Naive B cell (primary cell): Measurements from ENCODE around the gene FAM161B. TPM values are rescaled to one million over a fixed set of nuclear protein-coding genes. Genes with fewer than 3 reads are reported as not detected.
A peak's percentile ranks its signal among the peaks of the same experiment; 100 is the strongest.
"Not testable (repeated sequence)": the region's sequence is repeated elsewhere in the genome, so short reads cannot be mapped to it uniquely, and the experiment has no call there.

Experiments used
- ATAC-seq, 2 donors: fragments of 150-1000 bp; cut with Tn5 transposase; 2 replicates each; pipeline ENCODE4 v1.10.0; 2021; ENCODE audit warnings: low read depth in 2 of 2, mild to moderate bottlenecking in 2 of 2, moderate library complexity in 2 of 2
- DNase-seq: peaks from one replicate; pipeline ENCODE4 v3.0.0; 2022
- H3K27ac Mint-ChIP-seq, 6 donors: one replicate each; pipeline ENCODE4 v1.8.0; 2020 to 2022; ENCODE audit warnings: mild to moderate bottlenecking in 6 of 6, mixed read lengths in 6 of 6, moderate library complexity in 5 of 6, inconsistent platforms in 2 of 6
- H3K27me3 Mint-ChIP-seq, 3 donors: one replicate each; pipeline ENCODE4 v1.8.0; 2021 to 2022; ENCODE audit warnings: mixed read lengths in 3 of 3, mild to moderate bottlenecking in 1 of 3
- H3K36me3 Mint-ChIP-seq, 2 donors: one replicate each; pipeline ENCODE4 v1.8.0; 2020 to 2022; ENCODE audit warnings: mixed read lengths in 2 of 2, inconsistent platforms in 1 of 2, mild to moderate bottlenecking in 1 of 2
- H3K4me1 Mint-ChIP-seq, 3 donors: one replicate each; pipeline ENCODE4 v1.8.0; 2020 to 2022; ENCODE audit warnings: mixed read lengths in 3 of 3, inconsistent platforms in 1 of 3, mild to moderate bottlenecking in 1 of 3, moderate library complexity in 1 of 3
- H3K4me3 Mint-ChIP-seq, 8 donors: one replicate each; pipeline ENCODE4 v1.8.0; 2020 to 2022; ENCODE audit warnings: mild to moderate bottlenecking in 8 of 8, mixed read lengths in 8 of 8, moderate library complexity in 8 of 8, inconsistent platforms in 2 of 8
- H3K9me3 Mint-ChIP-seq, 7 donors: one replicate each; pipeline ENCODE4 v1.8.0; 2020 to 2022; ENCODE audit warnings: mixed read lengths in 7 of 7, mild to moderate bottlenecking in 5 of 7, inconsistent platforms in 2 of 7, moderate library complexity in 1 of 7
- polyA plus RNA-seq, 6 donors: library from polyadenylated mRNA; unstranded; fragments of 300-500 nt; fragmentation: Illumina TruSeq; gene quantifications; one replicate each; pipeline ENCODE4 v1.2.3, GENCODE V29; 2021; ENCODE audit warnings: low read depth in 6 of 6

The FAM161B gene
- polyA plus RNA-seq, 6 donors from 2014 or later, result 0.79 to 2.7 (median 1.5) TPM

- no peak overlapping the region for H3K4me3 Mint-ChIP-seq
These were observed 25.6 kb downstream of the FAM161B start for GRCh38 chr14:73924337-73924736.

GRCh38 chr14:73919457-73919856 lies 30.4 kb downstream of the FAM161B start:
- DNase-seq, H3K4me1 Mint-ChIP-seq, H3K9me3 Mint-ChIP-seq, ATAC-seq, H3K4me3 Mint-ChIP-seq, H3K27me3 Mint-ChIP-seq, H3K27ac Mint-ChIP-seq: not testable (repeated sequence)
- H3K36me3 Mint-ChIP-seq, result peaks cover 12 to 24% of the 10 kb centered on the region in 2 donors

More at GRCh38 chr14:73924337-73924736, 25.6 kb downstream of the FAM161B start:
- ATAC-seq, result no peak
- peaks cover 20 to 35% of the 10 kb centered on the region in 2 donors for H3K36me3 Mint-ChIP-seq
- no peak for DNase-seq
- peak overlapping the region in 1 of 6 donors; percentile 45 for H3K27ac Mint-ChIP-seq
- H3K27me3 Mint-ChIP-seq, result no peaks in the 10 kb centered on the region
- H3K9me3 Mint-ChIP-seq, result no peaks in the 10 kb centered on the region
- no peaks in the 10 kb centered on the region for H3K4me1 Mint-ChIP-seq

- H3K27me3 Mint-ChIP-seq, result no peaks in the 10 kb centered on the region
- H3K4me1 Mint-ChIP-seq, result peaks cover 0 to under 1% (median 0%) of the 10 kb centered on the region in 3 donors
- H3K4me3 Mint-ChIP-seq, result no peak overlapping the region
- peaks cover 27 to 30% of the 10 kb centered on the region in 2 donors for H3K36me3 Mint-ChIP-seq
- DNase-seq (no peak), ATAC-seq (no peak)
- peak overlapping the region in 2 of 6 donors; percentile 26 to 42 for H3K27ac Mint-ChIP-seq
- peaks cover 0 to 14% (median 7%) of the 10 kb centered on the region in 7 donors for H3K9me3 Mint-ChIP-seq
These were observed 33.6 kb downstream of the FAM161B start for GRCh38 chr14:73916324-73916723.

GRCh38 chr14:73913256-73913655 lies 36.6 kb downstream of the FAM161B start:
- peaks cover 0 to 8% (median 0%) of the 10 kb centered on the region in 3 donors for H3K4me1 Mint-ChIP-seq
- no peaks in the 10 kb centered on the region for H3K27me3 Mint-ChIP-seq
- DNase-seq (no peak), ATAC-seq (no peak)
- peak overlapping the region in 1 of 6 donors; percentile 77 for H3K27ac Mint-ChIP-seq
- peaks cover 0 to 14% (median 8%) of the 10 kb centered on the region in 7 donors for H3K9me3 Mint-ChIP-seq
- H3K36me3 Mint-ChIP-seq, result peaks cover 39 to 57% of the 10 kb centered on the region in 2 donors
- H3K4me3 Mint-ChIP-seq, result no peak overlapping the region

- H3K9me3 Mint-ChIP-seq, result peaks cover 0 to 14% (median 8%) of the 10 kb centered on the region in 7 donors
- H3K4me1 Mint-ChIP-seq, result peaks cover 0 to 8% (median 0%) of the 10 kb centered on the region in 3 donors
- peaks cover 44 to 63% of the 10 kb centered on the region in 2 donors for H3K36me3 Mint-ChIP-seq
- H3K27me3 Mint-ChIP-seq, result no peaks in the 10 kb centered on the region
- DNase-seq, result no peak
- no peak for ATAC-seq
- peak overlapping the region in 3 of 6 donors; percentile 23 to 93 (median 24) for H3K27ac Mint-ChIP-seq
- H3K4me3 Mint-ChIP-seq, result no peak overlapping the region
These were observed 40.2 kb downstream of the FAM161B start for GRCh38 chr14:73909681-73910080.

- no peak for ATAC-seq
- Mint-ChIP-seq H3K9me3 (no peaks in the 10 kb centered on the region), H3K27ac (no peak overlapping the region)
These were observed 46.9 kb downstream of the FAM161B start for GRCh38 chr14:73903028-73903427.

GRCh38 chr14:73896521-73896920 lies 53.4 kb downstream of the FAM161B start:
- Mint-ChIP-seq H3K9me3 (no peaks in the 10 kb centered on the region), H3K36me3 (peaks cover 9 to 29% of the 10 kb centered on the region in 2 donors), H3K27ac (no peak overlapping the region), H3K4me1 (peaks cover 0 to 10% (median 0%) of the 10 kb centered on the region in 3 donors), H3K27me3 (no peaks in the 10 kb centered on the region), H3K4me3 (no peak overlapping the region)
- no peak for ATAC-seq
- no peak for DNase-seq

More at GRCh38 chr14:73903028-73903427, 46.9 kb downstream of the FAM161B start:
- H3K4me1 Mint-ChIP-seq, result no peaks in the 10 kb centered on the region
- DNase-seq, result no peak
- no peaks in the 10 kb centered on the region for H3K27me3 Mint-ChIP-seq
- H3K4me3 Mint-ChIP-seq, result no peak overlapping the region
- peaks cover 3 to 5% of the 10 kb centered on the region in 2 donors for H3K36me3 Mint-ChIP-seq

- no peaks in the 10 kb centered on the region for H3K9me3 Mint-ChIP-seq
- no peak for DNase-seq
- no peak overlapping the region for H3K27ac Mint-ChIP-seq
- H3K27me3 Mint-ChIP-seq, result no peaks in the 10 kb centered on the region
- peaks cover 0 to 10% (median 0%) of the 10 kb centered on the region in 3 donors for H3K4me1 Mint-ChIP-seq
- H3K36me3 Mint-ChIP-seq, result peaks cover 9 to 29% of the 10 kb centered on the region in 2 donors
- no peak for ATAC-seq
- no peak overlapping the region for H3K4me3 Mint-ChIP-seq
These were observed 54.0 kb downstream of the FAM161B start for GRCh38 chr14:73895939-73896338.

GRCh38 chr14:73894180-73894687 lies 55.7 kb downstream of the FAM161B start:
- not testable (repeated sequence) for H3K27me3 Mint-ChIP-seq, H3K9me3 Mint-ChIP-seq, H3K4me3 Mint-ChIP-seq, DNase-seq, ATAC-seq
- peaks cover 6 to 14% (median 8%) of the 10 kb centered on the region in 3 donors for H3K4me1 Mint-ChIP-seq
- H3K36me3 Mint-ChIP-seq, result peaks cover 9 to 29% of the 10 kb centered on the region in 2 donors
- peak overlapping the region in 4 of 6 donors; percentile 54 to 89 (median 66) for H3K27ac Mint-ChIP-seq

GRCh38 chr14:73889376-73889775 lies 60.5 kb downstream of the FAM161B start:
- H3K27me3 Mint-ChIP-seq, result no peaks in the 10 kb centered on the region
- no peak for ATAC-seq
- peak overlapping the region in 1 of 8 donors; percentile 8 for H3K4me3 Mint-ChIP-seq
- peak overlapping the region in 2 of 6 donors; percentile 82 to 97 for H3K27ac Mint-ChIP-seq
- peaks cover 4 to 8% of the 10 kb centered on the region in 2 donors for H3K36me3 Mint-ChIP-seq
- H3K9me3 Mint-ChIP-seq, result no peaks in the 10 kb centered on the region
- peaks cover 35 to 51% (median 42%) of the 10 kb centered on the region in 3 donors for H3K4me1 Mint-ChIP-seq
- no peak for DNase-seq

- peak overlapping the region in 3 of 6 donors; percentile 3 to 97 (median 97) for H3K27ac Mint-ChIP-seq
- DNase-seq (no peak), ATAC-seq (no peak)
- H3K9me3 Mint-ChIP-seq, result no peaks in the 10 kb centered on the region
- H3K27me3 Mint-ChIP-seq, result no peaks in the 10 kb centered on the region
- peaks cover 4% of the 10 kb centered on the region in 2 donors for H3K36me3 Mint-ChIP-seq
- peaks cover 35 to 51% (median 42%) of the 10 kb centered on the region in 3 donors for H3K4me1 Mint-ChIP-seq
- H3K4me3 Mint-ChIP-seq, result peak overlapping the region in 1 of 8 donors; percentile 97
These were observed 60.9 kb downstream of the FAM161B start for GRCh38 chr14:73888971-73889370.

GRCh38 chr14:73888460-73888725 lies 61.5 kb downstream of the FAM161B start:
- H3K4me1 Mint-ChIP-seq, result peaks cover 35 to 51% (median 42%) of the 10 kb centered on the region in 3 donors
- peaks cover 0 to 4% of the 10 kb centered on the region in 2 donors for H3K36me3 Mint-ChIP-seq
- no peaks in the 10 kb centered on the region for H3K9me3 Mint-ChIP-seq
- DNase-seq (no peak), ATAC-seq (no peak)
- peak overlapping the region in 4 of 6 donors; percentile 97 to 99 (median 98) for H3K27ac Mint-ChIP-seq
- no peaks in the 10 kb centered on the region for H3K27me3 Mint-ChIP-seq
- peak overlapping the region in 6 of 8 donors; percentile 82 to 99 (median 98) for H3K4me3 Mint-ChIP-seq

- Mint-ChIP-seq H3K9me3 (no peaks in the 10 kb centered on the region), H3K4me3 (peak overlapping the region; percentile 90 to 99 (median 98)), H3K36me3 (peaks cover 0 to 4% of the 10 kb centered on the region in 2 donors), H3K27me3 (no peaks in the 10 kb centered on the region), H3K27ac (peak overlapping the region; percentile 97 to 100 (median 98)), H3K4me1 (peaks cover 35 to 51% (median 42%) of the 10 kb centered on the region in 3 donors)
- DNase-seq, result no peak
- ATAC-seq, result no peak
These were observed 62.0 kb downstream of the FAM161B start for GRCh38 chr14:73887694-73888459.

- peak overlapping the region; percentile 97 to 100 (median 98) for H3K27ac Mint-ChIP-seq
- peaks cover 0 to 4% of the 10 kb centered on the region in 2 donors for H3K36me3 Mint-ChIP-seq
- no peak for DNase-seq
- ATAC-seq, result no peak
- H3K9me3 Mint-ChIP-seq, result no peaks in the 10 kb centered on the region
- H3K27me3 Mint-ChIP-seq, result no peaks in the 10 kb centered on the region
- H3K4me1 Mint-ChIP-seq, result peaks cover 35 to 51% (median 42%) of the 10 kb centered on the region in 3 donors
- H3K4me3 Mint-ChIP-seq, result peak overlapping the region; percentile 90 to 99 (median 98)
These were observed 62.6 kb downstream of the FAM161B start for GRCh38 chr14:73887318-73887616.
